HepG2 (cell line): ENCODE measurements around the gene PAN2. TPM values are rescaled to one million over a fixed set of nuclear protein-coding genes. Genes with fewer than 3 reads are reported as not detected.

Experiments used
- ELF1 ChIP-seq: sonication (generic); formaldehyde crosslinking; IDR thresholded peaks from 2 replicates; pipeline ENCODE4 v1.4.0; 2020; ENCODE audit warnings: missing genetic modification reagents
- ETV5 ChIP-seq: IDR thresholded peaks from 2 replicates; pipeline ENCODE4 v1.6.1; 2018; ENCODE audit warnings: missing biosample characterization, missing genetic modification reagents, inconsistent platforms, borderline replicate concordance
- FIP1L1 ChIP-seq: fragments of 200-400 bp; formaldehyde crosslinking; IDR thresholded peaks from 2 replicates; pipeline ENCODE4 v1.6.1; 2018; ENCODE audit warnings: low read depth, mild to moderate bottlenecking, low read length, moderate library complexity, borderline replicate concordance; ENCODE audit not compliant: insufficient read depth
- HDAC1 ChIP-seq: sonication (generic); formaldehyde crosslinking; IDR thresholded peaks from 2 replicates; pipeline ENCODE4 v1.5.1; 2020; ENCODE audit warnings: mild to moderate bottlenecking, missing genetic modification reagents
- HNRNPK ChIP-seq: fragments of 200-400 bp; formaldehyde crosslinking; IDR thresholded peaks from 2 replicates; pipeline ENCODE4 v1.6.1; 2018; ENCODE audit warnings: low read length, low read depth, moderate library complexity, mild to moderate bottlenecking; ENCODE audit not compliant: poor library complexity, severe bottlenecking
- IRX3 ChIP-seq: sonication (generic); formaldehyde crosslinking; IDR thresholded peaks from 2 replicates; pipeline ENCODE4 v1.8.1; 2023; ENCODE audit warnings: mild to moderate bottlenecking, low read depth, missing genetic modification reagents, borderline replicate concordance
- KAT2B ChIP-seq: fragments of 150-350 bp; IDR thresholded peaks from 2 replicates; pipeline ENCODE4 v1.6.1; 2014; ENCODE audit warnings: low read depth, low read length, borderline replicate concordance
- MLLT10 ChIP-seq: sonication (generic); formaldehyde crosslinking; IDR thresholded peaks from 2 replicates; pipeline ENCODE4 v1.4.0; 2020; ENCODE audit warnings: missing genetic modification reagents
- NFIC ChIP-seq: IDR thresholded peaks from 2 replicates; pipeline ENCODE4 v1.6.1; 2012; ENCODE audit warnings: mild to moderate bottlenecking, low read length, inconsistent platforms
- NPAS2 ChIP-seq: sonication (generic); formaldehyde crosslinking; IDR thresholded peaks from 2 replicates; pipeline ENCODE4 v1.8.0; 2022; ENCODE audit warnings: mild to moderate bottlenecking, missing genetic modification reagents, borderline replicate concordance
- PHB2 ChIP-seq: fragments of 450-650 bp; IDR thresholded peaks from 2 replicates; pipeline ENCODE4 v1.6.1; 2018; ENCODE audit not compliant: partially characterized antibody
- REPIN1 ChIP-seq: sonication (generic); formaldehyde crosslinking; IDR thresholded peaks from 2 replicates; pipeline ENCODE4 v1.8.0; 2022; ENCODE audit warnings: missing genetic modification reagents, low read depth, mild to moderate bottlenecking, borderline replicate concordance
- SALL1 ChIP-seq: sonication (generic); formaldehyde crosslinking; IDR thresholded peaks from 2 replicates; pipeline ENCODE4 v1.8.0; 2022; ENCODE audit warnings: mild to moderate bottlenecking, missing genetic modification reagents
- SMC3 ChIP-seq: IDR thresholded peaks from 2 replicates; pipeline ENCODE4 v1.6.1; 2011; ENCODE audit warnings: low read length, improper control_type of control experiment
- SNRNP70 ChIP-seq: fragments of 200-400 bp; formaldehyde crosslinking; IDR thresholded peaks from 2 replicates; pipeline ENCODE4 v1.6.1; 2017; ENCODE audit warnings: mild to moderate bottlenecking, low read depth, low read length, moderate library complexity
- ZBTB39 ChIP-seq: sonication (generic); formaldehyde crosslinking; IDR thresholded peaks from 2 replicates; pipeline ENCODE4 v1.5.0; 2020; ENCODE audit warnings: missing genetic modification reagents
- ZFP91 ChIP-seq: sonication (generic); formaldehyde crosslinking; IDR thresholded peaks from 2 replicates; pipeline ENCODE4 v1.9.0; 2022; ENCODE audit warnings: missing genetic modification reagents, mild to moderate bottlenecking, borderline replicate concordance
- ZNF282 ChIP-seq: fragments of 450-650 bp; IDR thresholded peaks from 2 replicates; pipeline ENCODE4 v1.6.1; 2018; ENCODE audit not compliant: partially characterized antibody
- ZNF329 ChIP-seq: sonication (generic); formaldehyde crosslinking; IDR thresholded peaks from 2 replicates; pipeline ENCODE4 v1.9.0; 2021; ENCODE audit warnings: low read depth, mild to moderate bottlenecking, missing genetic modification reagents
- ZNF44 ChIP-seq: sonication (generic); formaldehyde crosslinking; IDR thresholded peaks from 2 replicates; pipeline ENCODE4 v1.5.1; 2020; ENCODE audit warnings: mild to moderate bottlenecking, missing genetic modification reagents
- ZNF724P ChIP-seq: sonication (generic); formaldehyde crosslinking; IDR thresholded peaks from 2 replicates; pipeline ENCODE4 v1.8.0; 2022; ENCODE audit warnings: missing genetic modification reagents, borderline replicate concordance
- ZNF746 ChIP-seq: sonication (generic); formaldehyde crosslinking; IDR thresholded peaks from 2 replicates; pipeline ENCODE4 v1.8.0; 2022; ENCODE audit warnings: mild to moderate bottlenecking, missing genetic modification reagents
- ZNF747 ChIP-seq: sonication (generic); formaldehyde crosslinking; IDR thresholded peaks from 2 replicates; pipeline ENCODE4 v1.8.1; 2023; ENCODE audit warnings: missing genetic modification reagents, mild to moderate bottlenecking, borderline replicate concordance
- ZSCAN25 ChIP-seq: sonication (generic); formaldehyde crosslinking; IDR thresholded peaks from 2 replicates; pipeline ENCODE4 v1.8.0; 2022; ENCODE audit warnings: mild to moderate bottlenecking, missing genetic modification reagents
- polyA plus RNA-seq, 8 experiments: library from polyadenylated mRNA; depleted of rRNA in 3 of 8; stranded (reverse) in 7 of 8; unstranded in 1 of 8; fragments of >200 nt; fragmentation: Illumina TruSeq in 4 of 8; extraction: Trizol in 4 of 8; gene quantifications; 2 replicates each; pipeline versions ENCODE4 v1.2.1 to v1.2.3, GENCODE V29; 2011 to 2016; ENCODE audit warnings: low read depth in 4 of 8, missing spikeins in 1 of 8, mixed read lengths in 1 of 8; ENCODE audit not compliant: insufficient read depth in 1 of 8
- total RNA-seq, 5 experiments: library from RNA; depleted of rRNA; stranded (reverse); fragments of >200 nt; fragmentation: Illumina TruSeq; extraction: Trizol; gene quantifications; 2 replicates each; pipeline ENCODE4 v1.2.3, GENCODE V29; 2016; ENCODE audit warnings: low read depth in 1 of 5
- TF ChIP-seq, protein P1 (sequence below): sonication (generic); formaldehyde crosslinking; IDR thresholded peaks from 2 replicates; pipeline ENCODE4 v1.9.0; 2022; ENCODE audit warnings: low read depth, missing genetic modification reagents

Gene PAN2
- total and polyA plus RNA-seq, 2 of the 13 experiments (the other 11 are each of a cell fraction or from before 2014, with no cell fraction given): 27.2 to 61.1 TPM

- TF ChIP-seq KAT2B (no peak), SNRNP70 (no peak), NFIC (no peak), ZNF746 (CRISPR knock-in tag) (0 out of 2 replicates have a peak, but pooled peaks have one; percentile 61), ZBTB39 (CRISPR knock-in tag) (no peak), ZNF282 (no peak), ZSCAN25 (CRISPR knock-in tag) (peak; percentile 38; the same call in 1 of the 2 replicates), FIP1L1 (no peak), ELF1 (CRISPR knock-in tag) (peak; percentile 55), ZNF724P (CRISPR knock-in tag) (peak; percentile 57; the same call in 1 of the 2 replicates), SMC3 (no peak), HDAC1 (CRISPR knock-in tag) (peak; percentile 76), PHB2 (no peak), ZNF44 (CRISPR knock-in tag) (peak; percentile 83), SALL1 (CRISPR knock-in tag) (peak; percentile 84), REPIN1 (CRISPR knock-in tag) (no peak; the same call in none of the 2 replicates), ZNF329 (CRISPR knock-in tag) (0 out of 2 replicates have a peak, but pooled peaks have one; percentile 67), ZNF747 (CRISPR knock-in tag) (peak; percentile 78; the same call in 1 of the 2 replicates), MLLT10 (no peak), ZFP91 (CRISPR knock-in tag) (peak; percentile 86), NPAS2 (CRISPR knock-in tag) (no peak), IRX3 (peak; percentile 35; the same call in 1 of the 2 replicates), ETV5 (CRISPR knock-in tag) (0 out of 2 replicates have a peak, but pooled peaks have one; percentile 8), HNRNPK (peak; percentile 60)
- TF ChIP-seq, protein P1, sequence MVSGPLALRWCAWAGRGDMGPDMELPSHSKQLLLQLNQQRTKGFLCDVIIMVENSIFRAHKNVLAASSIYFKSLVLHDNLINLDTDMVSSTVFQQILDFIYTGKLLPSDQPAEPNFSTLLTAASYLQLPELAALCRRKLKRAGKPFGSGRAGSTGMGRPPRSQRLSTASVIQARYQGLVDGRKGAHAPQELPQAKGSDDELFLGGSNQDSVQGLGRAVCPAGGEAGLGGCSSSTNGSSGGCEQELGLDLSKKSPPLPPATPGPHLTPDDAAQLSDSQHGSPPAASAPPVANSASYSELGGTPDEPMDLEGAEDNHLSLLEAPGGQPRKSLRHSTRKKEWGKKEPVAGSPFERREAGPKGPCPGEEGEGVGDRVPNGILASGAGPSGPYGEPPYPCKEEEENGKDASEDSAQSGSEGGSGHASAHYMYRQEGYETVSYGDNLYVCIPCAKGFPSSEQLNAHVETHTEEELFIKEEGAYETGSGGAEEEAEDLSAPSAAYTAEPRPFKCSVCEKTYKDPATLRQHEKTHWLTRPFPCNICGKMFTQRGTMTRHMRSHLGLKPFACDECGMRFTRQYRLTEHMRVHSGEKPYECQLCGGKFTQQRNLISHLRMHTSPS (CRISPR knock-in tag): no peak
These were observed 18.0 kb downstream of the PAN2 start, which contains the start of gene CNPY2 (continued) for GRCh38 chr12:56315622-56316473.
